HS-5 (cell line): ENCODE measurements around the gene ALG2.

Experiments used
- DNase-seq: peaks from one replicate; pipeline ENCODE4 v3.0.0-alpha.2; 2012; ENCODE audit warnings: low read depth

ALG2 gene

GRCh38 chr9:99221621-99222415, at the start of gene ALG2, which contains the start of gene SEC61B:
ALG2 (minus strand) TSS chr9:99221942; CDS start chr9:99221894, 48 bp downstream.
SEC61B (plus strand) TSS chr9:99222282; CDS start chr9:99222364, 82 bp downstream.
- peak; percentile 95 for DNase-seq

- DNase-seq: no peak
These were observed 48.7 kb upstream of the ALG2 start for GRCh38 chr9:99270491-99270890.

- DNase-seq: peak; percentile 71
These were observed 47.7 kb upstream of the ALG2 start for GRCh38 chr9:99269416-99269815.

DNA sequence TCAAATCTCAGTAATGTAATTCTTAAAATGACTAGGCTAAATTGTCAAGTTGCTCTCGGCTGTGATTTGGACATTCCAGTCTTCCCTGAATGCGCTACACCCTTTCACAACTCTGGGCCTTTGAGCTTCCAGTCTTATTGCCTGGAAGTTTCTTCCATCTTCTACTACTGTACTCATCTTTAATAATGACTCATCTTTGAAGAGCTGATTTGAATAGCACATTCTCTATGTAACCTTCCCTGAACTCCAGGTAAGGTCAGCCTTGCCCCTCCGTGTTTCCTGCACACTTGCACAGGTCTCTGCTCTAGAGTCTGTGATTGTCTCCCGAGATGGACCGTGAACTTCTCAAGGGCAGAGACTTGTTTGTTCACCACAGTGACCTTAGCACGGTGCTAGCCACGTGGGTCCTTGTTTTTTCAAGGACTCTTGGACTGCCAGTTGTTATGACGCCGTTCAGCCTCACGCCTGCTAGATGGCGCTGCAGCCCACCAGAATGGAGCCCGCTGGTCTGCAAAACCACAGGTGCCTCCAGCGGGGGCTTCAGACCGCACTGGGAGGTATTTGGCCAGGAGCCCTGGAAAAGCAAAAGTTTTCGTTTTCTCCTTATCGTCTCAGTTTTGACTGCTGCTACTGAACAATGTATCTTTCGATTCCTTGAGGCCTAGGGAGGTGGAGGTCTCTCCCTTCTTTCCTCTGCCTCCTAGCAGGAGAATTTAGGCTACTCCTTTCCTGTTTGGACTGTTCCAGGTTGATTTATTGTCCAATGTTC, 44.7 kb upstream of the ALG2 start:
- DNase-seq: peak; percentile 31

GRCh38 chr9:99265691-99266090, 43.9 kb upstream of the ALG2 start:
- DNase-seq: no peak

DNA sequence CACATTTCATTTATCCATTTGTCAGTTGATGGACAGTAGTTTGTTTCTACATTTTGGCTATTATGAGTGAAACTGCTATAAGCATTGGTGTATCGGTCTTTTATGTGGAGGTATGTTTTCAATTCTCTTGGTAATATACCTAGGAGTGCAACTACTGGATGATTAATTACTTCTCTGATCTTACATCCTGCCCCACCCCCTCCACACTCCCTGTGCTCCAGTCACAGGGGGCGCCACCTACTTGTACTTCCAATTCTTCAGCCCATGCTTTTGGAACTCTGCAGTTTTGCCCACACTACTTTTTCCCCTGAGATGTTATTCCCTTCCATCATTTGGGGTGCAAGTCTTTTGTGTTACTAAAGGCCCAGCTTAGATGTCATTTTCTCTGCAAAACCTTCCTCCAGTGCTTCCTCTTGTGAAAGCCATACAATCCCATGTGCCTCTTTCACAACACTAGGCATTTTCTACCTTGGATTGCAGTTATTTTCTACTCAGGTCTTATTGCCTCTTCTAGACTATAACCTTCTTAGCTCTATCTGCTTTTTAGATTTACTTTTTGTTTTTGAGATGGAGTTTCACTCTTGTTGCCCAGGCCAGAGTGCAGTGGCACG, 42.4 kb upstream of the ALG2 start:
- no peak for DNase-seq

DNA sequence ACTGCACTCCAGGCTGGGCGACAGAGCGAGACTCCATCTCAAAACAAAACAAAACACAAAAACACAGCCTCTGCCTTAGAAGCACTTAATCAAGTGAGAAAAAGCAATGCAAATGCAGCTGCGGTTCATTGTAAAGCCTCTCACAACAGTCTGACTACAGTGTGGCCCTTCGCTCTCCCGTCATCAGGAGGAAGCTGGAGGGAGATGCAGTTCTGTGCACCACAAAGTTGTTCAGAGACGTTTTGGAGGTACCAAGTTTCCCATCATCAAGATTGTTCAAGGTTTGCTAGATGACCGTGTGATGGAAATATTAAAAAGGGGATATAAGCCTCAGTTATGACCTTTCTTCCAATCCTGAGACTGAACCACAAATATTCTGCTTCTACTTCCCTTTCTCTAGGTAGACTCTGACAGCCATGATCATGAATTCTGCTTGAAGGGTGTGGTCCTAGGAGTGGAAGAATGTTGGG, 41.2 kb upstream of the ALG2 start:
- DNase-seq: no peak

DNA sequence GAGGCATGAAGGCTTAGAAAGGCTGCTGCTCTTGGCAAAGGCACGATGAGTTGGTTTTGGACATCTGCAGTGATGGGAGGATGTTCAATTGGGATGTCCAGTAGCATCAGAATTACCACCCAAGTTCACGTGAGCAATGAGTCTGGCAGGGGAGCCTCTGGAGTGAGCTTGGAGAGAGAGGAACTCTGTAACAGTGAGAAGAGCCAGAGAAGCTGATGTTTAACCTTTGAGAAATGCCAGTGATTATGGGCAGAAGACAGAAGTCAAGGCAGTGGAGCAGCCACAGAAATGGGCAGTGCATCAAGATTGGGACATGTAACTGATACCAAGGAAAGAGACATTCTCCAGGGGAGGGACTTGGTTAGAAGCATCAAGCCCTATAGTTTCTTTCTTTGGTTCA, 40.2 kb upstream of the ALG2 start:
- no peak for DNase-seq

GRCh38 chr9:99259231-99259918, 37.6 kb upstream of the ALG2 start:
- DNase-seq: no peak

DNA sequence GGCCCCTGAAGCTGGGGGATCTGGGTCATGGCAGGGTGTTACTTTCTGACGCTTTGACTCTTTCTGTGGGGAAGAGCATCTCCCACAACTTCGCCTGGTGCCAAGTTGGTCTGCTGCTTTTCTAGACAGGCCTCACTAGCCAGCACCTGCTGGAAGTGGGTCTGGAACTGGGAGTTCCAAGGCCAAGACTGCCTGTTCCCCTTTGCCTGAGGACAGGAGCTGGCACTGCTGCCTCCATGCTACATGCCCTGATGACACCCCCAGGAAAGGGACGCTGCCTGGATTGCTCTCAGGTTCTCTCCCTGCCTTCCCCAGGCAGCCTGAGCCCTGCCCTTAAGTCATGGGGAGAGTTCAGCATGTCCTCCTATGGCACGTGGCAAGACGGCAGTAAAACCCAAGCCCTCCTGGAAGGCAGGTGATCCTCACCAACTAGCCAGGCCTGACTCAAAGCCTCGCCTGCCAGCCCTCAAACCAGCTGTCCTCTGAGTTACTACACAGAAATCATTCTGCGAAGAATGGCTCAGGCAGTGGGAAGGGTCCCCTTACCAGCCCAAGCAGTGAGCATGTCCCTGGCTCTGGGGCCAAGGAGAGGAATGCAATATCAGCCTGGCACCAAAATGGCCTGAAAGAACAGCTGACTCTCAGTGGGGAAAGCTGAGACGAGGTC, 36.1 kb upstream of the ALG2 start:
- no peak for DNase-seq

DNA sequence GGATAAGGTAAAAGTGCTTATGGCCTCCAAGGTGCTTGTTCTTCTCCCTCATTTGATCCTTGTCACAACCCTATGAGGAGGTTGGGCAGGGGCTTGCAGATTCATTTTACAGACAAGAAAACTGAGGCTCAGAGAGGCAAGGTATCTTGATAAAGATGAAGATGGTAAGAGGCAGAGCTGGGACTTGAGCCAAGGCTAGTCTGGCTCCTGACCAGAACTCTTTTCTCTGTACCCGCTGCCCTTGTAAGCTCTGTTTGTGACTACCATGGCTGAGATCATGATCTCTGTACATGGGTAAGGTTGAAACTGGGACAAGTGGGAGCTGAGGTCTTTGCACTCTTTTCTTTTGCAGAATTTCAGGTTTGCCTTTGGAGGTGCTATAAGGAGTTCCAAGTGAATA, 33.9 kb upstream of the ALG2 start:
- no peak for DNase-seq

- no peak for DNase-seq
These were observed 32.2 kb upstream of the ALG2 start for GRCh38 chr9:99253772-99254431.

DNA sequence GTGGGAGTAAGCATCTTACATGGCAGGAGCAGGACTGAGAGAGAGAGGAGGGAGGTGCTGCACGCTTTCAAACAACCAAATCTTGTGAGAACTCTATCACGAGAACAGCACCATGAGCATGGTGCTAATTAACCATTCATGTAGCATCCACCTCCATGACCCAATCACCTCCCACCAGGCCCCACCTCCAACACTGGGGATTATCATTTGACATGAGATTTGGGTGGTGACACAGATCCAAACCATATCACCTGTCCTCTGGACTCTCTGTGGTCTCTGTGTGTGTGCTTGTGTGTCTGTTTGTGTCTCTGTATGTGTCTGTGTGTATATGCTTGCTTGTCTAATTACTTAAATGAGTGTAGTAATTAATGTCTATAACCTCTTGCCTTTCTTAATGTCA, 31.4 kb upstream of the ALG2 start:
- DNase-seq: no peak

GRCh38 chr9:99251157-99251556, 29.4 kb upstream of the ALG2 start:
- DNase-seq: no peak

GRCh38 chr9:99249619-99250018, 27.9 kb upstream of the ALG2 start:
- DNase-seq: no peak

DNA sequence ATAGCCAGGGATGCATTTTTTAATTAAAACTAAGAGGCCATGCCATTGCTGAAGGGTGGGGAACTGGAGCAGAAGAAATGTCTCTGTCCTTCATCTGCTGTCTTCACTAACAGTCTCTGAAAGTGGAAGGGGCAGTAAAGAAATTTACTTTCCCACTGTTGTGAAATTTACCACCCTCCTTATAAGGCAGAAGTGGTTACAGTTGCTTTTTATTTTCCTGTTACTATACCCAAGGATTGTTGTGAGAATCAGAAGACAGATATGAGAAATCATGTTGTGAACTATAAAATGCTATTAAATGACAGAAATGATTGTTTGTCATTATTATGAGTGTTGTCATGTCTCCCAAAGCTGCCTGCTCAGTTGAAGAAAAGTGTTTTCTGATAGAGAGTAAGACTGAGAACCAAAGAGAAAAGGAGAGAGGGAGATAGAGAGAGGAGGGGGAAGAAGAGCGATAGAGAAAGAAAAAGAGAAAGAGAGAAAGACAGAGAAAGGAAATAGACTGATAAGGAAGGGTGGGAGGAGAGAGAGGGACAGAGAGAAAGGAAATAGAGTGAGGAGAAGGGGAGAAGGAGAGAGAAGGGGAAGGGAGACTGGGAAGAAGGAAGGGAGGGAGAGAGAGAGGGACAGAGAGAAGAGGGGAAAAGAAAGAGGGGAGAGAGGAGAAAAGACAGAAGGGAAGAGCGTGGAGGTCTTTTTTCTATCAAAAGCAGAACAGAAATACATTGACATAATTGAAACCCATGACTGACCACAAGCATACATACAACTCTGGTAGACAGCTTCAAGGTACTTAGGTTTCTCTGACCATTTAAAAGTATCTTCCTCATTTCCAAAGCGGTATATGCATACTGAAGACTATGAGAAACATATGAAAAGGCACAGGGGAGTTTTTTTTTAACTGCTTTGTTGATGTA, 22.9 kb upstream of the ALG2 start:
- no peak for DNase-seq

DNA sequence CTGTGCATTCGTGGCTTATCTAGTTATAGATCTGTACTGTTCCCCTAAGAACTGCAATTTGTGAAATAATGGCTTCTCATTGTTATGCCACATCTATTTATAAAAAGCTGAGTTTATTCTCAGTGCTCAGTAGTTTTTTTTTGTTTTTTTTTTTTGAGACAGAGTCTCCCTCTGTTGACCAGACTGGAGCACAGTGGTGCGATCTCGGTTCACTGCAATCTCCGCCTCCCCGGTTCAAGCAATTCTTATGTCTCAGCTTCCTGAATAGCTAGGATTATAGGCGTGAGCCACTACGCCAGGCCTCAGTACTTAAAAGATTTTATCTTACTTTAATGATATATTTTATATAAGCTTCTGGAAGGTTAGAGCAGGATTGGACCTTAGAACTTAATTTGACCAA, 19.4 kb upstream of the ALG2 start:
- no peak for DNase-seq

DNA sequence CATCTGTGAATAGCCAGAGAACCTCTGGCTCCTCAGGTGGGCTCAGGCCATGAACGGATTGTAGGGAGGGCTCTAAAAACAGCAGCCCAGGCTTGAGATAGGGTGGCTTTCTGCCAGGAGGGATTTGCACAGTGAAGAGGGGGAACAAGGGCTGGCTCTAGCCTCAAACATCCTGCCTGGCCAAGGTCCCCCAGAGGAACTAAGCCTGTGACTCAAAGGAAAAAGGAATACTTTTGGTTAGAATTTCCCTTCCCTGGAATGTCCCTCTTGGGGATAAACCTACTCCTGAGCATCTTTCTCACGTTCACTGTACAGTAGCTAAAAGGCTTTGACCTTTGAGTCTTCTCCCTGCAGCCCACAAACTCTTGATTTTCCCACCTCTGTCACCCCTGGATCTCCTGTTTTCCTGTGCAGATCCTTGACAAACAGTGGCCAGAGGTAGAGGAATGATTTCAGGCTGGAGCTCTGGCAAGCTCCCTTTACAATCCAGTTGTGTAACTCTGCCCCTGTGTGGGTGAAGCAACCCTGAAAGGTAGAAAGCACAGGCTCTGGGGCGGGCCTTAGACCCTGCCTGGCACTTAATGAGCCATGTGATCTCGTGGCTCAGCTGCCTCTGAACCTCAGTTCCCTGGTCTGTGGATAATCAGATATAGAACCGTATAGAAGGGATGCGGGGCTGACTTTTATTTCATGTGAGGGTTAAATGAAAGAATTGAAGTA, 17.8 kb upstream of the ALG2 start:
- DNase-seq: peak; percentile 49

DNA sequence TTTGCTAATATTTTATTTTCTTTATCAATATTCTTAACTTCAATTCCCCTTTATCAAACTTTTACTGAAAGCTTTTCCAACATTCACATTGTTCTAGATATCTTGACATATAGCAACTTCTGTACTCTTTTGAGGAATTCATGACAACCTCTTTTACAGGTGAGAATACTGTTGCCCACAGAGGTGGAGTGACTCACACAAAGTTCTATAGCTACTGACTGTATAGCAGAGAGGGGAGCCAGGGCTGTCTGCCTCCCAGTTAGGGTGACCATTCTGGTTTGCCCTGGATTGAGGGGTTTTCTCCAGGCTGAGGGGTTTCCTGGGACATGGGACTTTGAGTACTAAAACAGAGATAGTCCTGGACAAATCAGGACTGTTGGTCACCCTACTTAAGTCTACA, 16.6 kb upstream of the ALG2 start:
- no peak for DNase-seq
